Kidney epithelial cell (primary cell): ENCODE data around the gene OPCML. TPM values are rescaled to one million over a fixed set of nuclear protein-coding genes. Genes with fewer than 3 reads are reported as not detected.

Experiments
- DNase-seq: peaks from one replicate; pipeline ENCODE4 v3.0.0-alpha.2; 2010; ENCODE audit warnings: low read depth
- H3K27me3 ChIP-seq: 2 replicates; pipeline ENCODE4 v1.6.0; 2011; ENCODE audit warnings: low read length; ENCODE audit not compliant: control insufficient read depth, insufficient read depth
- H3K36me3 ChIP-seq: 2 replicates; pipeline ENCODE4 v1.5.1; 2011; ENCODE audit warnings: low read length; ENCODE audit not compliant: control insufficient read depth, insufficient read depth
- H3K4me3 ChIP-seq: 2 replicates; pipeline ENCODE4 v1.5.1; 2011; ENCODE audit warnings: low read depth, mild to moderate bottlenecking, control low read depth, low read length
- total RNA-seq: library from RNA; depleted of rRNA; stranded (reverse); fragments of >200 nt; gene quantifications from 2 replicates; pipeline ENCODE4 v1.2.3, GENCODE V29; 2015
- TF ChIP-seq, protein P1 (sequence below): IDR thresholded peaks from 2 replicates; pipeline ENCODE4 v1.5.1; 2011; ENCODE audit warnings: mild to moderate bottlenecking, moderate library complexity, low read length, control low read depth, inconsistent platforms; ENCODE audit not compliant: insufficient read depth, poor library complexity, severe bottlenecking

The OPCML gene
- total RNA-seq, 1 donor from 2014 or later = under 0.01 TPM

DNA sequence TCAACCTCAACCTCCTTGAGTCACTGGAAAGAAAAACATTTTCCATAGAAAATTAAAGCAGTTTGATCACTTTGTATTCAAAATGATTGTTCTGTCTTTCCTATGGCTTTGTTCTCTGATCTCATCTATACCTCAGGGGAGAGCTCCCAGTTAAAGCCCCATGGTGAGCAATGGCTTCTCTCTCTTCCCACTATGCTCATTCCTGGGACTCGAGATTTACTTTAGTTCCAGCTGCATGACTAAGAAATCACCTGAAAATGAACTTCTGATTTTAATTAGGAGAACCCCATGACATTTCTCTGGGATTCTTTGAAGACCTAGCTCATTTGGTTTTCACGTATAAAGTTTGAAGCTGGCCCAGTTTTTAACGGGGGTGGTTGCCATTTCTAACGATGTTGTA is 921.5 kb downstream of the OPCML start:
- no peak for DNase-seq
- H3K27me3 ChIP-seq = no peaks in the 10 kb centered on the region
- no peak overlapping the region for H3K4me3 ChIP-seq
- H3K36me3 ChIP-seq = no peaks in the 10 kb centered on the region
- TF ChIP-seq, protein P1, sequence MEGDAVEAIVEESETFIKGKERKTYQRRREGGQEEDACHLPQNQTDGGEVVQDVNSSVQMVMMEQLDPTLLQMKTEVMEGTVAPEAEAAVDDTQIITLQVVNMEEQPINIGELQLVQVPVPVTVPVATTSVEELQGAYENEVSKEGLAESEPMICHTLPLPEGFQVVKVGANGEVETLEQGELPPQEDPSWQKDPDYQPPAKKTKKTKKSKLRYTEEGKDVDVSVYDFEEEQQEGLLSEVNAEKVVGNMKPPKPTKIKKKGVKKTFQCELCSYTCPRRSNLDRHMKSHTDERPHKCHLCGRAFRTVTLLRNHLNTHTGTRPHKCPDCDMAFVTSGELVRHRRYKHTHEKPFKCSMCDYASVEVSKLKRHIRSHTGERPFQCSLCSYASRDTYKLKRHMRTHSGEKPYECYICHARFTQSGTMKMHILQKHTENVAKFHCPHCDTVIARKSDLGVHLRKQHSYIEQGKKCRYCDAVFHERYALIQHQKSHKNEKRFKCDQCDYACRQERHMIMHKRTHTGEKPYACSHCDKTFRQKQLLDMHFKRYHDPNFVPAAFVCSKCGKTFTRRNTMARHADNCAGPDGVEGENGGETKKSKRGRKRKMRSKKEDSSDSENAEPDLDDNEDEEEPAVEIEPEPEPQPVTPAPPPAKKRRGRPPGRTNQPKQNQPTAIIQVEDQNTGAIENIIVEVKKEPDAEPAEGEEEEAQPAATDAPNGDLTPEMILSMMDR = no peak

- no peaks in the 10 kb centered on the region for H3K36me3 ChIP-seq
- DNase-seq = no peak
- no peaks in the 10 kb centered on the region for H3K27me3 ChIP-seq
- TF ChIP-seq, protein P1 = no peak
- no peak overlapping the region for H3K4me3 ChIP-seq
These were observed 922.1 kb downstream of the OPCML start for GRCh38 chr11:132610216-132610615.

DNA sequence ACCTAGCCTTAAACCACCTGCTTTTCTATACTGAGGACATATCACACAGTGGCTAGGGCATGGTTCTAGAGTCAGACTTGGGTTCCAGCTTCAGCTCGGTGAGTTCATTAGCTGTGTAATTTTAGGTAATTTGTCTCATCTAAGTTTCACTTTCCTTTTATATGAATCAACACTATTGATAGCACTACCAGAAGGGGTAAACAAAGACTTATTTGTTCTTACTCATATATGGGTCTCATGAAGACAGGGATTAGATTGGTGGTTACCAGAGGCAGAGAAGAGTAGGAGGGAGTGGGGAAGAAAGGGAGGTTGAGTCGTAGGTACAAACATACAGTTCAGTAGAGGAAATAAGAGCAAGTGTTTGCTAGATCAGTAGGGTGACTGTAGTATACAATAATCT is 924.7 kb downstream of the OPCML start:
- no peaks in the 10 kb centered on the region for H3K27me3 ChIP-seq
- no peak overlapping the region for H3K4me3 ChIP-seq
- TF ChIP-seq, protein P1 = no peak
- no peaks in the 10 kb centered on the region for H3K36me3 ChIP-seq
- DNase-seq = no peak

DNA sequence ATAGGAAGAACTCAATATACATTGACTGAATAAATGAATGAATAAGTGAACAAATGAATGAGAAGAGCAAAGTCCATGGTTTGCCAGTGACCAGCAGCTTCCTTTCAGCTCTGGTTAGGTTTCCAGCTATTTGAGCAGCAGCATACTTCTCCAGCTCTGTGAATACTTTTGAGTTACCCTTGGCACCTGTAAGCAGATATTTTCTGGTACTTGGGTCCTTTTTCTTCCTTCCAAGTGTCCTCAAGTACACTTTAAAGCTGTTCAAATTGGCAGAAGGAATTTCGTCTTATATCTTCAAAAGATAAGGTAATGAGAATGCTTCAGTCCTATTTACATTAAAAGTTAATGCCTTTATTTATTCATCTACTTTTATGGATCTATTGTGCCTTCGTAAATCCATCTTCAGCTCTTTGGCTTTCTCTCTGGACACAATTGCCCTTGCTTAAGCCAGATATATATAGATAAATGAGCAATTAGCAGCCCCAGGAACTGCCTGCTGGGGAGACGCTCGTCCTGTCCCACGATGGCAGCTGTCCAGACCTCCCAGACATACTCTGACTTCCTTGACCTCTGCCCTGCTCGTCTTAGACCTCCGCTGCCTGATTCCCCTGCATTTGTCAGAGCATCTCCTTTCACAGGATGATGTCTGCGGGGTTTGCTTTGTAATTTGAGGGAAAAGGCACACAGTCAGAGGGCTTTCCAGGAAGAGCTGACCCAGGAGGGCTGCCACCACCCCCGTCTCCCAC is 926.3 kb downstream of the OPCML start:
- DNase-seq = no peak
- H3K4me3 ChIP-seq = no peak overlapping the region
- TF ChIP-seq, protein P1 = no peak
- H3K27me3 ChIP-seq = no peaks in the 10 kb centered on the region
- H3K36me3 ChIP-seq = no peaks in the 10 kb centered on the region

DNA sequence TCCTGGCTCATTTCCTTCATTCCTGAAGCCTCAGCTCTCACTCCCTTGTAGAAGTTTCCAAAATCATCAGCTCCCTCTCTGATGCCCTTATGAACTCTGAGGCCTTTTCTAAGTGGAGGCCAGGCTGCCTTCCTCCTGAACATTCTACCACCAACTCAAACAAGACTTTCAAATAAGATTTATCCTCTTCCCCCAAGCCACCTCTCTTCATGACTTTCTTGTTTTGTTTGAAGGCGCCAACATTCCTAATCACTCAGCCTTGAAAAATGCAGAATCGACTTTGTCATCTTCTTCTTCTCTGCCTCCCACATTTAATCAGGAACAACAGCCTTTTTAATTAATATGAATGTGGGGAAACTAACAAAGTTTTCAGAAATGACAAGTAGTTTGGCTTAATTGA is 927.9 kb downstream of the OPCML start:
- no peaks in the 10 kb centered on the region for H3K36me3 ChIP-seq
- DNase-seq = peak; percentile 18
- TF ChIP-seq, protein P1 = no peak

DNA sequence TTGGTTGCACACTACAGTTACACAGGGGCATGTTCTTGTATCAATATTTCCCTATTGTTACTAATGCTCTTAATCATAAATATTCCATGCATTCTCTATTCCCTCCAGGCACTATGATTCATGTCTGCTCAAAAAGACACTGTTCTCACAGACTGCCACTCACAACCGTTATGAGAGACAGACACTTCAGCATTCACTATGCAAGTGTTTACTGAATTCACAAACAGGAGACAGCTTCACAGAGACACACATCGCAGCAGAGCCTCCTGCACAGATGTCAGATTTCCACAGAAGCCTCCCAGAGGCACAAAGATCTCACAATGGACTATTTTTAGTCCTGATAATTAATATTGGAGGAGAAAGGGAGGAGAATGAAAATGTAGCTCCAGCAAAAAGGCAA is 930.4 kb downstream of the OPCML start:
- H3K27me3 ChIP-seq = no peaks in the 10 kb centered on the region
- no peak for DNase-seq
- H3K36me3 ChIP-seq = no peaks in the 10 kb centered on the region
- H3K4me3 ChIP-seq = no peak overlapping the region
- TF ChIP-seq, protein P1 = no peak

More for the DNA sequence above, 927.9 kb downstream of the OPCML start:
- Histone ChIP-seq H3K4me3 (no peak overlapping the region), H3K27me3 (no peaks in the 10 kb centered on the region)
